GM04504 (cell line): ENCODE data around the gene NCKAP5L.
A peak's percentile ranks its signal among the peaks of the same experiment; 100 is the strongest.
"Not testable (repeated sequence)": the region's sequence is repeated elsewhere in the genome, so short reads cannot be mapped to it uniquely, and the experiment has no call there.

Source experiments
- DNase-seq: peaks from one replicate; pipeline ENCODE4 v3.0.0-alpha.2; 2012; ENCODE audit warnings: low read depth

Gene NCKAP5L

GRCh38 chr12:49864798-49865090, 36.5 kb upstream of the NCKAP5L start:
- no peak for DNase-seq

DNA sequence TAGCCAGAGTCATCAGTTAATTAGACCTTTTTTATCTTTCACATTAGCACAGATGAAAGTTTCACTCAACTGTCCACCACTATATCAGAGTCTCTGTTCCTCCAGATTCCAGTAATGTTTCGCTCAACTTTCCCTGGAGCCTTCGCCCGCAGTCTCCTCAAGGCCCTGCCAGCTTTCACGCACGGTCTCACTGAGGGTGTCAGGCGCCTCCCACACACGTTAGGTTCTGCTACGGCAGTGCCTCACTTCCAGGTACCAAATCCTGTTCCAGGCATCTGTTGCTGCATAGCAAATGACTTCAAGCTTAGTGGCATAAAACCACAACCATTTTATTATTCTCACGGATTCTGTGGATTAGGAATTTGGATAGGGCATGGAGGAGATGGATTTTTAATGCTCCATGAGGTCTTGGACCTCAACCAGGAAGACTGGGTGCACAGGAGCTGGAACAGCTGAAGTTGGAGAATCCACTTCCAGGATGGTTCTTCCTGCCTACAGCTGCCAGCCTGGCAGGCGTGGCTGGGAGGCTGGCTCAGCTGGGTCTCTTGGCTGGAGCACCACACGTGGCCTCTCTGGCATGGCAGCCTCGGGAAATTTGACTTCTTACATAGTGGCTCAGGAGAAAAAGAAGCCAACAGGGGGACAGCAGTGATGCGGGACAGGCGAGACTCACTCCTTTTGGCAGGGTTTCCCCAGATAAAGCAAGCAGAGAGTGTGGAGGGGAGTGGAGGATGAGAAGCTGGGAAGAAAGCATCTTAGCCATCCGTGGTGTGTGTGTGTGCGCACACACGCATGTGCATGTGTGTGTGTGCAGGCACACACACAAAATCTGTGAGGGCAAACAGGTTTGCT, 36.0 kb upstream of the NCKAP5L start:
- no peak for DNase-seq

- DNase-seq: not testable (repeated sequence)
These were observed 32.7 kb upstream of the NCKAP5L start for GRCh38 chr12:49860921-49861320.

- DNase-seq: not testable (repeated sequence)
These were observed 27.7 kb upstream of the NCKAP5L start for GRCh38 chr12:49855890-49856289.

- DNase-seq: no peak
These were observed 26.8 kb upstream of the NCKAP5L start for GRCh38 chr12:49854976-49855375.

- no peak for DNase-seq
These were observed 25.5 kb upstream of the NCKAP5L start for GRCh38 chr12:49853671-49854070.

DNA sequence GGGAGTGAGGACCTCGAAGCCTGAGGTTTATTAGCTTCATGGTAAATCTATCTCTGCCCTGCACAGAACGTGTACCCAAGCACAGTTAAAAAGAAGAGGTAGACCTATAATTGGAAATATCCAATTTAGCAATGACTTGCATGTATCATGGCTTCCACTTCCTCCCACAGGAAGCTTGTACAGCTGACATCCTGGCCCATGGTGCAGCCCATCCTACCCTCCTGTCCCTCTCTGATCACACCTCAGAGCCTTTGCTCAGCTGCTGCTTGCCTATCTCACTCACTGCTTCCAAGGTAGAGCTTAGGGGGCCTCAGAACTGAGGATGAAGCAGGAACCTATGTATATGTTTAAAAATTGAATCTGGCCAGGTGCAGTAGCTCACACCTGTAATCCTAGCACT, 18.9 kb upstream of the NCKAP5L start:
- DNase-seq: no peak

GRCh38 chr12:49846032-49846431, 17.8 kb upstream of the NCKAP5L start:
- DNase-seq: no peak

DNA sequence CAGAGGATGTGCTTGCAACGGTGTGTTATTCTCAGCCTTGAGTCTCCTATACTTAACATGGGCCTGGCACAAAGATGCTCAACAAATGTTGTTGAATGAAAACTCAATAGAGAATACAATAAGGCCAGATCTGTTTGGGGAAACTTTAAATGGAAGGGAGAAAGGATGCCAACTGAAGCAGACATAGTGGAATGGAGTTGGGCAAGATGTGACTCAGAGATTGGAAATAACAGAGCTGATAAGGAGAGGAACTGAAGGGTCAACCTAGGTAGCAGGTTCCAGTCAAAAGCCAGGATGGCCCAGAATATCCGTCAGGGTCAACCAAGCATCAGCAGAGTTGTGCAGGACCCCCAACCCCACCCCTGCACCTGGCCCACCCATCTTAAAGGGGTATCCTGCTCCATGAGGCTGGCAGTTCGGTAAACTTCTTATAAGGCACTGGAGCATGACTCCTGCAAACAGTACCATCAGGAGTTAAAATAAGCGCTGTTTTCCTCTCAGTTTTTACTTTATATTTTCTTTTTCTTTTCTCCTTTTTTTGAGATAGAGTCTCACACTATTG, 15.7 kb upstream of the NCKAP5L start:
- no peak for DNase-seq

- DNase-seq: no peak
These were observed 15.2 kb upstream of the NCKAP5L start for GRCh38 chr12:49843411-49843810.

- DNase-seq: peak; percentile 82
These were observed 14.5 kb upstream of the NCKAP5L start, which contains the start of gene BCDIN3D for GRCh38 chr12:49842519-49843352. Gene BCDIN3D, minus strand, starts transcription at chr12:49843106. Its CDS starts 19 bp downstream, at chr12:49843087.

- DNase-seq: no peak
These were observed 10.9 kb upstream of the NCKAP5L start for GRCh38 chr12:49838973-49839633.

DNA sequence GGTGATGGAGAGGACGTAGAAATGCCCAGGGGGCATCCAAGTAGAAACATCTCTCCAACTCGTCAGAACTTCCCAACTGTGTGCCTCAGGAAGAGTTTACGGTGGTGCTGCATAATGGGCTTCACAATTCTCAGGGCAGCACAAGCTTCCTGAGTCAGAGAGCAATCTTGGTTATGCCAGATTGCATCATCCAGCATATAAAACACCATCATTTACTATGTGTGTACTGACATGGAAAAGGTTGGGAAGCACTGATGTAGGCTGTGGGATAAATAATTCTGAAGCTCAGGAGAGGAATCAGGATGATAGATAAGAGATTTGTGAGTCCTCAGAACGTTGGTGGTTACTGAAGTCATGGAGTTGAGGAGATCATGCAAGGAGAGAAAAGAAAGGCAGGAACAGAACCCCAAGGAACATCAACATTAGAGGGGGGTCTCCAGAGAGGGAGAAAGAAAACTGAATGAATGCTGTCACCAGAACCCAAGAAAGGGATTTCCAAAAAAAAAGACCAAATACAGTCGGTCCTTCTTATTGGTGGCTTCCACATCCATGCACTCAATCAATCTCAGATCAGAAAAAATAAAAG, 4.7 kb upstream of the NCKAP5L start:
- peak; percentile 65 for DNase-seq

DNA sequence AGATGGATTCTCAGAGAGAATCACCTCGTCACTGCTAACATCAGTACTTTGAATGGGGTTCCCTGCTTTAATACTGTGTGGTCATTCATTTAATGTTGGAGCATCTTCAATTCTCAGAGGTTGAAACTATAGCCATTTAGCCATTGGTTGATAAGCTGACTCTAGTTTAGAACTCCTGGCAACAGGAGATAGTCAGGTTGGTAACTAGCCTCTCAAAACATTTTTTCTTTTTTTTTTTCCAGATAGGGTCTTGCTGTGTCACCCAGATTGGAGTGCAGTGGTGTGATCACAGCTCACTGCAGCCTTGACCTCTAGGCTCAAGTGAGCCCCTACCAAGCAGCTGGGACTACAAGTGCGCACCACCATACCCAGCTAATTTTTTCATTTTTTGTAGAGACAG, 3.5 kb upstream of the NCKAP5L start:
- DNase-seq: no peak

DNA sequence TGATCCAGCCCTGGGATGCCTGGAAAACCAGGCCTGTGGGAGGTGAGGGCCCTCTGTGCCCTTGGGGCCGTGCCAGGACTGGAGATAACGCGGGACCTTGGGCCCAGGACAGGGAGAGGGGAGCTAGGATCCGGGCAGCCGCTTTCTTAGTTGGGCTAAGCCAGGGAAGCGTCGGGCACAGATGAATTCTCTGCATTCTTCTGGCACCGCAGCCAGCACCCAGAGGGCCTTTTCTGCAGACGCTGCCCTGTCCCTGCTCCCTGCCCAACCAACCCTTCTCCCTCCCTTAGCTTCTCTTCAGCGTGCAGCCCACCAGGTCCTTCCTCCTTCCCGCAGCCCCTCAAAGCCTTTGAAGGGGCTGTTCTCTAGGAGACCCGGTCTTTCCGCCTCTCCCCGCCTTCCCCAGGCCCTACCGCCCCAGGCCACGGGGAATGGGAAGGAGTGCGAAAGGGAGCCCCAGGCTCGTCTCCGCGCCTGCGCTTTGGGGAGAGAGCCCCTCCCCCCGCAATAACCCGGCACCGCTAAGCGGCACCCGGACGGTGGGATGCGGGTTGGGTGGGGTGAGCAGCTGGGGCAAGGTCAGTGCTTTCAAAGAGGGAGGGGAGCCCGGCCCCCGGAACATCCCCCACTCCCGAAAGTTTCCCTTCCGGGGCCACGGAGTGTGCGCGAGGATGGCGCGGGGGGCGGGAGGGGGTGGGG, 663 bp downstream of the NCKAP5L start:
- DNase-seq: no peak

GRCh38 chr12:49827051-49827400, 1.2 kb downstream of the NCKAP5L start:
- no peak for DNase-seq

DNA sequence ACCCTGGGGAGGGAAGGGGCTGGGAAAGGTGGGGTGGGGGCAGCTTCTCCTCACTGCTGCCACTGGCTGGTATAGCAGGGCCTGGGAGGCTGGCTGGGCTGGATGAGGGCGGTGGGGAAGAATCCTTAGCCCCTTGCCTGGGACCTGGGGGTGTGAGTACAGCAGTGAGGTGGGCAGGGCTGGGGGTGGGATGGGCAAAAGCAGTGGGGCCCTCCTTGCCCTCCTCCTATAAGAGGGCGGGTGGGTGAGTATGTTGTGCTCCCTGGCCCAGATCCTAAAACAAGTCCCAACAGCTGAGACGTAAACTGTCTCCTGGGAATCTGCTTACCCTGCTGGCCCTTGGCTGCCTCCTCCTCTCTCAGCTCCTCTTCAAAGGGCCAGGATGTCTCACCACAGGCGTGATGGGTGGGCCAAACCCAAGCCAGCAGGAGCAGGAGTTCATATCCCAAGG, 2.2 kb downstream of the NCKAP5L start:
- no peak for DNase-seq

GRCh38 chr12:49825360-49825970, 2.7 kb downstream of the NCKAP5L start:
- DNase-seq: no peak

DNA sequence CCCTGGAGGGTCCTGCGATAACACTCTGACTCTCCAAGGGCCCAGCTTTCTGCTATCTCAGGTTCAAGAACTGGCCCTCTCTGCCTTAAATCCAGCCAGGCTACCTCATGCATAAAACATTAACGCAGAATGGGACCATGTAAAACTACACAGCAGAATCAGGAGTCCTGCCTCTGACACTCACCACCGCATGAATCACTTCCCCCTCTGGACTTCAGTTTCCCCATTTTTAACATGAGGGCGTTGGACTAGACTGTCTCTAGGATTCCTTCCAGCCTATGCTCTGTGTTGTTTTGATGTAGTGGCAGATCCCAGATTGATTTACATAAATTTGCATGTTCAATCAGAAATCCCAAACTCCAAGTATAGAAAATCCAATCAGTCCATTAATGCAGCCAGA, 3.3 kb downstream of the NCKAP5L start:
- DNase-seq: no peak

DNA sequence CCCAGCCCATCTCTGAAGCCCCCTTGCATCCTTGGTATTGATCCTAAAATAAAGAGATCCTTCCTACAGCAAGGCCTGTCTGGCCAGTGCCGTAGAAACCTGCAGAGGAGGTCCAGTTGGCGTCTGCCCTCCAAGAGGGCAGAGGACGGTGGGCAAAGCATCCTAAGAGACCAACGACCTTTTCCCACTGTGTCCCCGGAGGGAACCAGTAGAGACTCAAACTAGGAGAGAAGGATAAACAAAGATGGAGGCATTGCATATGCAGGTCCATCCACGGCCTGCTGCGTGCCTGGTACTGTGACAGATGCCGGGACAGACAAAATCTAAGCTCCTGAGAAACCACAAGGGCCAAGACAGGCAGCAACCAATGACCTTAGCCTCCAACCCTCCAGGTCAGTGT, 3.8 kb downstream of the NCKAP5L start:
- no peak for DNase-seq

DNA sequence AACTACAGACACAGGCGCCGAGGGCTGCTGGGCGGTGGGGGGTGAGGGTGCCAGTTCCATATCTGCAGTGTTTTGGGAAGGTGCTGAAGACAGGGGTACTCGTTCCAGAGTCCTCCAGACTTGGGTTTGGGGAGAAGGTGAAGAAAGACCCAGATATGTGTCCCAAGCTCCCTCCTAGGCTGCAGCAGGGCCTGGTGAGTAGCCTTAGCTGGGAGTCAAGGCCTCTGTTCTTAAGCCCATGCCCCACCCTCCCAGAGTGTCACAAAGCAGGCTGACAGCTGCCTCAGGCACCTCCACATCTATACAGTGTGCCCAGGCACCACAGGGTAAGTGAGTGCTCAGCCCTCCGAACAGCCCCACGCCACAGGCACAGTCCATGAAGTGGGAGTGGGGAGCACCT, 4.3 kb downstream of the NCKAP5L start:
- no peak for DNase-seq
